ENCODE measurements around the gene INS.
A peak's percentile ranks its signal among the peaks of the same experiment; 100 is the strongest.

The INS gene

GRCh38 chr11:2164861-2165555 lies 4.0 kb upstream of the INS start:
- DNase-seq: no peak

DNA sequence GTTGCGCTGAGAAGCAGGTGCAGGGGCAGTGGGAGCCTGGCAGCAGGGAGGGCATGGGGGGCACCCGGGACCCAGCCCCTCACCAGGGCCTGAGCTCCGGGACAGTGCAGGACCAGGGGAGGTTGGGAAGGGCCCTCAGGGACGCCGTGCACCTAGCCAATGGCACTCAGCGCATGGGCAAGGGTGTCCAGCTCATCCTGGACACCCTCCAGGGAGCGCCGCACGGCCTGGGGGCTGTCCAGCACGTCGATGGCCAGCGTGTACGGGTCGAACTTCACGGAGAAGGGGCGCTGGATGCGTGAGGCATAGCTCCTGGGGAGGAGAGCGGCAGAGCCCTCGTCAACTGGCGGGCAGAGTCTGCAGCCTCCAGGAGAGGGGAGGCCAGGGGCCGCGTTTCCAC lies 3.1 kb upstream of the INS start:
- DNase-seq: no peak

DNA sequence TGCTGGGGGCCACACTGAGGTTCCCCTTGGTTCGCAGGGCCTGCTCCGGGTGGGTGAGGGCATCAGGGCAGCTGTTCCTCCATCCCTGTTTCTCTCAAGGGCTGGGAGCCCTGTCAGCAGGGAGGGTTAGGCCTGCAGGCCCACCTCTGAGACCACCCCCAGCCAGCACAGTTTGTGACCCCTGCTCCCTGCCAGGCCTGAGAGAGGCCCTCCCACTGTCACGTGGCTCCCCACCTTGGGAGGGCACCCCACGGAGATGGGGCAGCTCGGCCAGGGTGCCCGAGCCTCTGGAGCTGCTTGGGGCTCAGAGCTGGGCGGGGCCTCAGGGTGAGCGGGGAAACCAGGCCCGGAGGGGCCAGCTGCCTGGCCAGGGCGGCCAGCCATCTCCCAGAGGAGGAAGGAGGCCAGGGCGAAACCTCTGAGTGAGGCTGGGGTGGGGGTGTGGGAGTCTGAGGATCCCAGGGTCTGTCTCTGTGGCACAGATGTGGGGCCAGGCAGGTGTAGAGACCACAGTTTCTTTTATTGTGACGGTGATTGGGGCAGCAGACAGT lies 2.5 kb upstream of the INS start:
- no peak for DNase-seq

GRCh38 chr11:2159536-2160413 lies 1.2 kb downstream of the INS start:
- no peak for DNase-seq

DNA sequence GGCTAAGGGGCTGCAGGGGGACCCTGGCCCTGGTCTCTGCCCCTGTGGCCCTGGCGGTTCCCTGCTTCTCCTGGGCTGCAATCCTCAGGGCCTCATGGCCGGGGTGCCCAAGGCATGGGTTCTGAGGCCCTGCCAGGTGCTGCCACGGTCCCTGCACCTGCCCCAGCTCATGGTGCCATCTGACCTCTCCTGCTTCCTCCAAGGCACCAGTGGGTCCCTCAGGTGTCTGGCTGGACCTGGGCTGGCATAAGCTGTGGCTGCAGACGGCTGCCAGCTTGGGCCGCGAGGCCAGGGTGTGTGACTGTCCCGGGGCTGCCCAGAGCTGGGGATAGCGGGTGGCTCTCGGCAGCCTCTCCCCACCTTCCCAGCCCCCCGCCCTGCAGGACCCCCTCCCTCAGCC lies 2.0 kb downstream of the INS start:
- no peak for DNase-seq

- no peak for DNase-seq
Measured at GRCh38 chr11:2158296-2158737, 2.7 kb downstream of the INS start.

GRCh38 chr11:2157294-2158040 lies 3.5 kb downstream of the INS start:
- DNase-seq: no peak

GRCh38 chr11:2156416-2157182 lies 4.4 kb downstream of the INS start:
- DNase-seq: peak; percentile 16

- no peak for DNase-seq
Measured at GRCh38 chr11:2155511-2155910, 5.5 kb downstream of the INS start.

GRCh38 chr11:2154889-2155288 lies 6.1 kb downstream of the INS start:
- no peak for DNase-seq

GRCh38 chr11:2154195-2154585 lies 6.8 kb downstream of the INS start:
- DNase-seq: no peak

DNA sequence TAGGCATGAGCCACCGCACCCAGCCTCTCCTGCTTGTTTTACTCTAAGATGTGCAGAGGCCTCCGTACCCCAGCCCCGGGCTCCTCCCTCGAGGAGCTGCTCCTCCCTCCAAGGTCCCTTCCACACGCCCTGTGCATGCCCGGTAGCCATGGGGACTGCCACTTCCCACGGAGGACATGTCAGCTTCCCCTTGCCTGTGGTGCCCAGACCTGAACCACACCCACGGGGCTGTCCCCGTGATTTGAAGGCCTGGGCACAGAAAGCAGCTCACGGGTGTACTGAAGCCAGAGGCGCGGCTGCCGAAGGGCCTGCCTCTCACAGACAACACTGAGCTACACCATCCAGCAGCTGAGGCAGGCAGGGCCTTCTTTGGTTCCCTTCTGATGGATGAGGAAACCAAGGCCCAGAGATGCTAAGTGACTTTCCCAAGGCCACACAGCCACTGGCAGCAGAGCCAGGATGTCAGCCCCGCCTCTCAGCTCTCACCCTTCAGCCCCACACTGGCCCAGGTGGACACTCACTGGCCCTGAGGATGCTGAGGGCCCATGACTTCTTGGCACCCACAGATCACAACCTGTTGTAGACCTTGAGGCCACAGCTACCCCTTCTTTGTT lies 7.3 kb downstream of the INS start:
- no peak for DNase-seq

- peak; percentile 72 for DNase-seq
Measured at GRCh38 chr11:2151500-2152257, 9.3 kb downstream of the INS start.

DNA sequence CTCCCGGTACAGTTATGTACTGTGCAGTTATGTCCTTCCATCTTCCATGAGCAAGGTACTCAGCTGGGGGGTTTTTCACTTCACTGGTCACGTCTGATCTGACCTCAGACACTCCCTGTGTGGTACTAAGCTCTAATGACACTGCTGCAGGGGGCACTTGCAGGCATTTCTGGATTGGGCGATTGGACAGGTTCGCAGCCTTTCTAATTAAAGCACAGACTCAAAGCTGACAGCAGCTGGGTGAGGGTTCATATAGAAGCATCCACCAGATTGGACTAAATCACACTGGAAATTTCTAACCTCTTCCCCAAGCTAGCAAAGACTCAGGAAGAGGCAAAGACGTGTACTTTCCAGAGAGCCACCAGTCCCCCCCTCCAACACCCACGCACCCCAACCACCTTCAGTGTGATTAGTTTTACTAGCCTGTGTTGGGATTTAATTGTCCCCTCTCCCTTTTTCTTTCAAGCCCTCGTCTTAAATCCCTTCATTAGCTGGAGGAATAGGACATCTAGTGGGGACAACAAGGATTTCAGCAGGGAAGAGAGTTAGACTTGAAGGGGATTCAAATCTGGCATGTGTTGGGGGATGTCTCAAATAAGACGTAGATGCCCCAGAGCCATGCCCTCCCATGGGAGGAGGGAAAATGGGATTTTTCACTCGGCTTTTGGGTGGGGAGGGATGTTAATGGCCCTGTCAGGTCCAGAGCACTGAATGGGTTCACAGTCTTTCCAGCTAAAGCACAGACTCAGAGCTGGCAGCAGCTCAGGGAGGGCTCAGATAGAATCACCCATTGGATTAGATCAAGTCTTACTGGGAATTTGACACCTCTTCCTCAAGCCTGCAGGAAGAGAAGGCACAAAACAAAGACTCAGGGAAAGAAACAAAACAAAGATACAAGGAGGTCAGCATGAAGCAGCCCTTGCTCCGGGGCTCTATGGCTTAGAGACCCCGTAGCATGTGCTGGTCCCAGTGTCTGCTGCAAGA lies 10.9 kb downstream of the INS start:
- no peak for DNase-seq

- DNase-seq: no peak
Measured at GRCh38 chr11:2149460-2149859, 11.5 kb downstream of the INS start.

GRCh38 chr11:2148595-2148994 lies 12.4 kb downstream of the INS start:
- DNase-seq: no peak

DNA sequence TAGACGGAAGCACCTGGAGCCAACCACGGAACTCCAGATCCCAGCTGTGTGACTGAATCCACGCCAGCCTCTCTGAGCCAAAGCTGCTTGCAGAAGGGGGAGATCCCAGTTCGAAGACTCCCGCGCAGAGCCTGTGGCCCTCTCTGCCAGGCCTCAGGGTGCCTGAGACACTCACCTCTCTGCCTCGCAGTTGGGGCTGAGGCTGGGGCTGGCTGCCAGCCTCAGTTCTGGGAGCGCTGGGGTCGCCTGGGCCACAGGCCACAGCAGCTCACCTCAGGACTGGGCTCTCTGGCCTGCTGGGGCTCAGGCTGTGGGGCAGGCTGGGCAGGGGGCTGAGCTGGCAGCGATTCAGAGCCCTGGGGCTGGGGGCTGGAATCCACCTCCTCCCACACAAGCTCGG lies 13.6 kb downstream of the INS start:
- no peak for DNase-seq

- no peak for DNase-seq
Measured at GRCh38 chr11:2146051-2146450, 15.0 kb downstream of the INS start.

DNA sequence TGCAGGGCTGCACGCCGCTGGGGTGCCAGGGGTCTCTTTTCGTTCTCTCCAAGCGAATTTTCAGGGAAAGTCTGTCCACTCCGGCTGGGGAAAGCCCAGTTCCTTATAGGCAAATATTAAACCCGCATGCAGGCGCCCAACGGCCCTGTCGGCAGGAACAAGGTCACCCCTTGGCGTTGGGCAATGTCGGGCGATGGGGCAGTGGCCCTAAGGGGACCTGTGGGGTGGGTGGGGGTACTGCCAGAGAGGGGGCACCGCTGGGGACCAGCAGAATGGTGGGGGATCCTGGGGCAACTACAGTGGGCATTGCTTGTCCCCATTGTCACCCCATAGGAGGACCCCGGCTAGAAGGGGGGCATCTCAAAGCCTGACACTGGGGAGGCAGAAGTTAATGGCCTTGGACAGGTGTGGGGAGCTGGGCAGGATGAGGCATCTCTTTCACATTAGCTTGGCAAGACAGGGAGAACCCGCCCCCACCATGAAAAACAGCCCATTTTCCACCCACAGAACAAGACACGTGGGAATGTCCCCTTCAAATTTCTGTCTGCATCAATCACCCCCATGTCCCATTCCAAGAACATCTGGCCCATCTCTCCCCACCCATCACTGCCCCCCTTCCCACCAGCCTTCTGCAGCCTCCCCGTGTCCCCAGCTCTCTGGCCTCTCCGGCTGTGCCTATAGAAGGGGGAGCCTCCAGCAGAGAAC lies 16.3 kb downstream of the INS start:
- DNase-seq: no peak

Data from central memory CD4-positive, alpha-beta T cell (primary cell).